Stimulated activated CD8-positive, alpha-beta memory T cell treated with anti-CD3 and anti-CD28 coated beads, Interleukin-15, amount 100 ng/mL, for 24 hours (primary cell): ENCODE data around the gene TTC28.

ENCODE experiments used
- DNase-seq: peaks from one replicate; pipeline ENCODE4 v3.0.0-alpha.2; 2020; ENCODE audit warnings: low read depth

Gene TTC28

DNA sequence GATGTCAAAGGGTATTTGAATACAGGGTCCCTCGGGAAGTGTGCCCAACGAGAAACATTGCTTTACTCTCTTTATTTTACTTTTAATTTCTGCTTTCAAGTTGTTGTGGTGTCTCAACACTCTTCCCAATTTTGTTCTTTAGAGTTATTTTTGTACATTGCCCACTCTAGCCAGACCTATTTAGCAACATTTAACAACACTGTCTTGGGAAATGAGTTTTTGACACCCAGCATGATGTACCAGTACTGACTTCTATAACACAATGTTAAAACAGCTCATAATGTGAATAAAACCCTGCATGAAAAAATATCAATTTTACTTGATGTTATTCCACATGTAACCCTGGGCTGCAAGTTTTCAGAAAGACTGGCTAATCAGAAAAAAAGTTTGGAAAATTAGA lies 410.4 kb downstream of the TTC28 start:
- DNase-seq: no peak

DNA sequence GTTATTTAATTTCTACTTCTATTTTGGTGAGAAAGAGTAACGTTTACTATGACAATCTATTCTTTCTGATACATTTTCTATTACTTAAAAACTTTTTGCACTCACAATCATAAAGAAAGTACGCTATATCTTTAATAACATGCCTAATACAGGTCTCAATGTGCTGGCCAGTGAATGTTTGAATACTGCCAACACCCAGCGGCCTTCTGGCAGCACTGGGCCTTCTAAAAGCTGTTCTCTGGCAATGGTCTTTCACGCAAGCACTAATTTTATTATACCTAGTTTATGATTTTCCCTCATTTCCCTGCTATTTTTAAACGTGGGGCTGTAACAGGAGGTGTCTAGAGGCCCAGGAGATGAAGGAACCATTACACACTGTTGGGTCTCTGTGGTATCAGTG lies 410.8 kb downstream of the TTC28 start:
- DNase-seq: no peak

DNA sequence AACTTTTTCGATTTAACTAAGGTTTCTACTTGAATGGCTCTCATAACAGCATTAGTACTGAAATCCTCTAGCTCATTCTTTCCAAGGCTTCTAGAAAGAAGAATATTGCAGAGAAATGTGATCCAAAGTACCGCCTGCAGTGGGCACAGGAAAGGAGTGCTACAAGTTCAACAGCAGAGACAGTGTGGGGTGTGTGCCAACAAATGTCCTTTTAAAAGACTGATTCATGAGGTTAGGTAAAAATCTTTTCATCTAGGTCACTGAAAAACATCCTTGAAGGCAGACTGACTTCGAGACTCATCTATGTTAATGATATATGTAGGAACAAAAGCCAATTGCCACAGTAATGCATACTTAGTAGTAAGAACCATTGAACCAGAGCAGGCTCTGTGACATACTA lies 411.5 kb downstream of the TTC28 start:
- DNase-seq: no peak

DNA sequence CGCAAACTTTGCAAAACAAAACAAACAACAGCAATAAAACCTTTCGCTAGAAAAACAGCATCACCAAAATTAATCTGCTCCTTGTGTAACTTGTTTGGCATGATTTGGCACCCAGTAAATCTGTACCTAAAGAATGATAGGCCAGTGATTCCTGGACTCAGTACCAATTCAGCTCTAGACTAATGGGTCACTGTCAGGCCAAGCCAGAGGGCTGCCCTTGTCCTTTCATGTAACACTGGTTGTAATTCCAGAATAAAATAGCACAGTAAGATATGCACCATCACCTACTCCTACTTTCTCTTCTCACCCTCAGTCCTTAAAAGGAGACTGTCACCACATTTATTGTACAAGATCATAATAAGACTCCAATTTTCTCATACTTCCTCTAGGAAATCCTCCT lies 419.0 kb downstream of the TTC28 start:
- no peak for DNase-seq

DNA sequence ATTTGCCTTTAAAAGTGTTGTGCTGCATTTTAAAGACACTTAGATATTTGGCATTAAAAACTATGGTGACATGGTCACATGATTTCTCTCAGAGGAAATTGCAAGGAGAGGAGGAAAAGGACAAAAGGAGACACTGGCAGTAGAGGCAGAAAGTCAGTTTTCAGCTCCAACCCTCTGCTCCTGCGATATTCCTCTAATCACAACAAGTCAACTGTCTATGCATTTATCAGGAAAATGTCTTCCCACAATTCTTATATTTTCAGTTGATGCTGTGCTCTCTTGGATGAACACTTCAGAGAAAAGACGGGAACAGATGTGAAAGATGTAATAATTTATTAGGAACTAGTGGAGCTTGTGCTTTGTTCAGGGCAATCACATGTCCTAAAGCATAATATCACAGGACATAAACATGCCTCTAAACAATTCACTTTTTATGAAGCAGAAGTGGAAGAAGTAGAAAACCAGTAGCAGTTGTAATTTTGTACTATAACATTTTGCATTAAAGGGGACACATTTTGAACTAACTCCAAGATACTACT lies 419.8 kb downstream of the TTC28 start:
- DNase-seq: no peak

DNA sequence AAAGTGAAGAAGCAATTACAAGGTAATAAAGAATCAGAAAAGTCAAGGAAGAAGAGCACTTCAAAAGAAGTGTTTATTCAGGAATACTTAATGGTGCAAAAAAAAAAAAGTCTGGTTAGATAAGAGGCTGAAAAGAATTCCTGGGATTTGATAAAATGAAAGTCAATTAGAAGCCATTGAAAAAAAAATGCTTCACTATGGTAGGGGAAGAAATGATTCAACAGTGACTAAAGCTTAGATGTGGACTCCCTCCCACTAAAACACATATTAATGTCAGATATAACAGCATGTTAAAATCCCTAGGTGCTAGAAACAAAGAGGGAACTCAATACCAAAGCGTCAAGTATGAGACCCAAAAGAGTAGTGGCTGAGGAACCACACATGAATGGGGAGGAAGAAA lies 425.2 kb downstream of the TTC28 start:
- DNase-seq: no peak

DNA sequence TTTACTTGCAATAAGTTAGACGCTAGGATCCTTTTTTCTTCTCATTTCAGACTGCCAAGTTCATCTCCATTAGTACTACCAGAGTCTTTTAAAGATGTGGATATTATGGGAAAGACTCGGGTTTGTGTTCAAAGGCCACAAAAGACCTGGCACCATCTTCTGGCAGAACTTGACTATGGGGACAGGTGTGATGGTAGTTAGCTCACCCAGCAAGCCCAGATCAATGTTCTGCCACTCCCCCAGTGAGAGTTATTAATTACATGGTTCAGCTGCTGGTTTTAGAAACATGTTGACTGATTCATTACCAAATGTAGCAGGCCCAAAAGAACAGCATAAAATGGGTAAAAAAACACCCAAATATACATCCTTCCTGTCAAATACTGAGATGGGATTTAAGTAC lies 427.1 kb downstream of the TTC28 start:
- DNase-seq: no peak

DNA sequence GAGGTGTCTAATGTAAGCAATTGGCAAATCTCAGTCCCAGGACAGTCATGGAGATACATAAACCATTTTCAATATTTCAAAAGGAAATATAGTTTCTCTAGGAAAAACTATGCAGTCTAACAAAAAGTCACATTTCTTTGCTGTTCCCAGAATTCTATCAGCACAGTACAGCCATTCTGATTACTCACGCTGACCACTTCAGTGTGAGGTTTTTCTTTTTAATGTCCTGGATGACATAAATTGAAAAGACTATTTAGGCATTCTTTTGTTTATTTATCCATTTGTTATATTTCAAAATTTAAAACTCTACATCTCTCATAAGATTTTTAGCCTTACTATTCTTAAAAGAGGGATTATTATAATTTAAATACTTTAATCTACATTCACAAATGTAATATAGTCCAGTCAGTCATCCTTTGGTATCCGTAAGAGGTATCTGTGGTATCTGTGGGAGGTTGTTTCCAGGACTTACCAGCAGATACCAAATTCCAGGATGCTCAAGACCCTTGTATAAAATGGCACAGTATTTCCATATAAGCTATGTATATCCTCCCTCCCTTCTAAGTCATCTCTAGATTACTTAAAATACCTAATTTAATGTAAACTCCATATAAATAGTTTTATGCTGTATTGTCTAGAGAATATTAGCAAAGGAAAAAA lies 429.5 kb downstream of the TTC28 start:
- no peak for DNase-seq

DNA sequence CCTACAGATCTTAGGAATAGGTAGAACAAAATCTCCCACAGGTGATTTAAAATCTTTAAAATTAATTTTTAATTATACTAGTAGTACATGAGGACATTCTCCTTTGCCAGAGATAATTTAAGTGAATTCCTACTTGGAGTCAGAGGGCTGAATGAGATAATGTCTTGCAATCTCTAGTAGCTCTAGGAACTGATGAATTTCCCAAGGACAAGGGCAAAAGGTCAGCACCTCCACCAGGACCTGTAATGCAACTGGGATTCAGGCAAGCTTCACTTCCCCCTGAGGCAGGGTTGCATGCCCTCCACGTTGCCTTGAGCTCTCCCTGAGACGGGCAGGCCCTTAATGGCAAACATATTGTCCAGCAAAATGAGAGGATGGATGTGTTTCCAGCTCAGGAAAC lies 430.2 kb downstream of the TTC28 start:
- DNase-seq: no peak

DNA sequence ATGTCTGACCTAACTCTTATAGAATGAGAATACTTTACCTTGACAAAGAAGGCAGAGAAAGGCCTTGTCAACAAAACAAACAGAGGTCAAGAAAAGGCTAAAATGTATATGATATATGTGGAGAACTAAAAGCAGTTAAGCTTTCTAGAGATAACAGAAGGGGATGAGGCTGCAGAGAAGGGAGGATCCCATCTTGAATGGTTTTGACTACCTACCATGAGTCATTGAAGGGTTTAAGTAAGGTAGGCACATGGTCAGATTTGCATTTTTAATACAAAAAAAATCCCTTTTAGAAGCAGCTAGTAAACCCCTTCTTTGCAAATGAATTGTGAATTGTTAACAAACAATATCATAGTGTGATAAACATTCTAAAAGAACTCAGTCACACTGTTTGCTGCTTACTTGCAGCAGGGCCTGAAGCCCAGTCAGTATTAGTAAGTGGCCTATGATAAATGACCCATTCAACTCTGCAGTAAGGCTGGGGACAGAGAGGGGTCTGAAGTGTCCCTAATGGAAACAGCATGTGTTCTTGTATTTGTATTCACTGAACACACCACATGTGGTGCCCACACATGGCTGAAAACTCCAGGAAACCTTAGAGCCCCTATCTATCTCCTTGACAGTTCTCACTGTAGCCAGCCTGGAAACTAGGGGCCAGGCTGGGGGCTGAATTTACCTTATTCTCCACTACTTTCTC lies 431.8 kb downstream of the TTC28 start:
- no peak for DNase-seq

DNA sequence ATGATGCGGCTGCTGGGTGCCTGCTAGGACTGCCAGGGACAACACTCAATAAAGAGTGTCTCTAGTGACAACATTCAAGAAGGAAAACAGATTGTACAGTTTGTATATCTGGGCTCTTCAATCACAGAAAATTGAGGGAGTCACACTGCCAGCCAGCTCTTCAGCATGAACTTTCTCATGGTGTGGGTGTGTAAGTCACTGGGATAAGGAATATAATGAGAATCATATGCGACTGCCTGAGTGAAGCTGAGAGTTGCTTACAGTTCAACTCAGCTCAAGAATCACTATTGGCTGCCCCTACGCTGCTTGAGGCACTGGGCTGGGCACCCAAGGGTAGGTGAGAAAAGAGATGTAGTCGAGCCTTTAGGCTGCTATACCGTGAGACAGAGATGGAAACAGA lies 432.5 kb downstream of the TTC28 start:
- DNase-seq: no peak

DNA sequence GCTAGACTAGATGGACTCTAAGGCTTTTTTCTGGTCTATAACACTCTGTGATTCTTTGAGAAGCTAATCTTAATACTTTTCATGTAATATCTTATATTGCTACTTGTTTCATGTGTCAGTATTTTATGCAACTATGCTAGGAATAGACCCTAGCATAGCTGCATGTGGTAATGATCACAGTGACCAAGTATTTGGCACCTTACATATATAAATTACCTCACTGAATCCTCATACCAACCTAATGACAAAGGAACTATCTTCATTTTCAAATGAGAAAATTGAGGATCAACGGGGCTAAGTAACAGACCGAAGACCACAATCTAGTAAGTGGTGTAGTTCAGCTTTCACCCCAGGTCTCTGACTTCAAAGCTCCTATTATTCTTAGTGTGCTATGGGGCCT lies 433.2 kb downstream of the TTC28 start:
- no peak for DNase-seq

DNA sequence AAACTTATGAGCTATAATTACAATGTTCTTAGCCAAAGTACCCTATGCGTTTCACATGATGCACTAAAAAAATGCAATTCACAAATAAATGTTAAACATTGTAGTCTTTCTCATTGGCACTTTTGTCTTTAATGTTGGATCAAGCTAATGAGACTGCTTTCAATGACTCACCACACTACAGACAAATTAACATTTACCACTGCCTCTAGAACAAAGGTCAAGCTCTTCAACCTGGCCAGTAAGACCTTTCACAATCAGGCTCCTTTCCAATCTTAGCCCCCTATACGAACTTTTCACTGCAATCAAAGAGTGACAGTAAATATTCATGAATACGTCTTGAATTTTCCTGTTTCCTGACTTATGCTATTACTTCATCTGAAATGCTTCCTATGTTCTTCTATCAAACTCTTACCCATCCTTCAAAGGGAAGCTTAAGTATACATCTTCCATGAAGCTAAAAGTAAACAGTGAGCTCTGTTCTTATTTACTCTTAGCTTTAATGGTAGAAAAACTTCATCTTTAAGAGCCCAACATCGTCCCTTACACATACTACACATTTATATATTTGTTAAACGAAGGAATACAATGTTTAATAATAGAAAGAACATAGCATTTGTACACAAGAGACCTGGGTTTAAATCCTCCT lies 433.9 kb downstream of the TTC28 start:
- DNase-seq: no peak

DNA sequence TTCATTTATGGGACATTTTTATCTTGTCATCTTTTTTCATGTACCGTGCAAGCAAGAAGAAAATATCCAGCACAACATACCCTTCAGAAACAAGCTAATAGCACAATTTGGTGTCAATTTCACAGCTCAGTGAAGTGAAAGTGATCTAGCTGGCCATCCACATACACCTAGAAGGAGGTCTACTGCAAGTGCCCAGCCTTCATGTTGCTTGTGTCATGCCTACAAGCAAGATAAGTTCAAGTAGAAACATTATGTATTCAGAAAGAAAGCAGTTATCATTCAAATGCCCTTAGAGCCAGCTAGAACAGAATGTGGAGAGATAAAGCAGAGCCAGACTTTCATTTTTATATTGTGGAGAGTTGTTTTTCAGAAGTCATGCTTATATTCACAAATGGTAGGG lies 434.9 kb downstream of the TTC28 start:
- DNase-seq: no peak

DNA sequence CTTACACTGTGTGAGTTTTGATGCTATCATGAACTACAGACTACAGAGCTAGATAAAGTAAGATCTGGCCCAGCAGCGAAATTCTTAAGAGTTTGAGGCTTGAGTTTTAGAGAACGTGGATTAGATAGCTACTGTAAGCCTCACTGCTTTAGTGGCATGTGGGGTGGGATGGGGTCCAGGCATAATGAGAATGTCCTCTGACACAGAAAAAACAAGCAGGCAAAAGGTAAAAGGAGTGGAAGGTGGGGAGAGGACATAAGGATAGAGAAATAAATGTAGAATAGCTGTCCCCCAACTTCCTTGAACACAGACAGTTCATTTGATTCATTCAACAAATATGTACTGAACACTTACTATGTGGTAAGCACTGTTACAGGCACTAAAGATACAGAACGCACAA lies 436.1 kb downstream of the TTC28 start:
- no peak for DNase-seq

DNA sequence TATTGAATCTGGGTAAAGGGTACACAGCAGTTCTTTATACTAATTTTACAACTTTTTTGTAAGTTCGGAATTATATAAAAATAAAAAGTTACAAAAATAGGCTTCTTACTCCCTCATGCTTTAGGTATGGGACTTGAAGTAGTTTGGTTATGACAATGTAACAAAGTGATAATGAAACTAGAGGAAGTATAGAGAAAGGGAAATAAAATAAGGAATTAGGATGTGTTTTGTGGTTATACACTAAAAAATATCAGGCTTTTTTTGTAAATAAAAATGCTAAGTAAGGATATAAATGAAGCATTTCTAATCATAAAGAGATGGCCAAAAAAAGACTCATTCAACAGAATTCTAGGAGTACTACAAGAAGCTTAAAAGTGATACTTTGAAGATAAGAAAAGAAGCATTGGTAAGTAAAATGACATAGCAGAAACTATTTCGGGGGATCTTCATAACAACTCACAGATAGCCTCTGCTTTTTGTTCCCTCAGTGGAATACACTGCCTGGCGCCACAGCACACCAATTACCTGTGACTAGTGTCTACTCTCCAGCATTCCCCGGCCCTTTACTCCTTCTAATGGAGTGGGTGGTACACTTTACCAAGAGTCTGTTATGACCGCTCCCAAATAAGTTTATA lies 437.9 kb downstream of the TTC28 start:
- DNase-seq: no peak

DNA sequence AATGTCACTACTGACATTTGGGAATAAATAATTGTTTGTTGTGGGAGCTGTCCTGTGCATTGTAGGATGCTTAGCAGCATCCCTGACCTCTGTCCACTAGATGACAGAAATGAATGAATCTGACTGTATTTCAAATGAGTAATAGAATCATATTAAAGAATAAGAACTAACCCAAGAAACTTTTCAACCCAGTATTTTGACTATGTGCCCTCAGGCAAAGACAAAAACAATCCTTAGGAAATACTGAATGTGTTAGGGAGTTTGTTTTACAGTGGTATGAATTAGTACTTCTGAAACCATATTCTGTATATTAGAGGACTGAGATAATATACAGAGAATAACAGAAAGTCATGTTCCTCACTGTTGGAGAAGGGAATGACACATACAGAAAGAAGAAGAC lies 439.7 kb downstream of the TTC28 start:
- DNase-seq: no peak

DNA sequence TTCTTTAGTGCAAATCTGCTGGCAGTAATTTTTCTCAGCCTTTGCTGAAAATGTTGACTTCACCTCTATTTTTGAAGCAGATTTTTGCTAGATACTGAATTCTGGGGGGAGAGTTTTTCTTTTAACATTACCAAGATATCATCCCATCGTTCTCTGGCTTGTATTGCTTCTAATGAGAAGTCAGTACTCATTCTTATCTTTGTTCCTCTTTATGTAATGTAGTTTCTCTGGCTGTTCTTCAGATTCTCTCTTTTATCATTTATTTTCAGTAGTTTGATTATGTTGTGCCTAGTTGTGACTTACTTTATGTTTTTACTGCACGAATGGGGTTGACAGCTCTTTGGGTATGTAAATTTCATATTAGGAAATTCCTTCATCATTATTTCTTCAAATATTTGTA lies 441.9 kb downstream of the TTC28 start:
- DNase-seq: no peak

DNA sequence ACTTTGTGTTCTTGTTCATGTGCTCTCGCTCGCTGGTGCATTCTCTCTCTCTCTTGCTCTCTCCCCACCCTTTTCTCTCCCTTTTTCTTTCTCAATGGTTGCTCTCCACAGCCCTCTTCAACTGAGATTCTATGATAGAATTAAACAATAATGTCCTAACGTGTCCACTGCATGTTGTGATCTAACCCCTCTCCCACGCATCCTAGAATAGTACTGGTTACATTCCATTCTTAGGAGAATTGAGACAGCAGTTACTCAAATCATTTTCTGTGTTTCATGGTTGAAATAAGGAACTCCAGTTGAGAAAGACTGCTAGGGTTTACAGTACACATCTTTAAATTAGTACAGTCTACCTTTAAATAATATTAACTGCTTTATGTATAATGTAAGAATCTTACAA lies 442.5 kb downstream of the TTC28 start:
- no peak for DNase-seq

DNA sequence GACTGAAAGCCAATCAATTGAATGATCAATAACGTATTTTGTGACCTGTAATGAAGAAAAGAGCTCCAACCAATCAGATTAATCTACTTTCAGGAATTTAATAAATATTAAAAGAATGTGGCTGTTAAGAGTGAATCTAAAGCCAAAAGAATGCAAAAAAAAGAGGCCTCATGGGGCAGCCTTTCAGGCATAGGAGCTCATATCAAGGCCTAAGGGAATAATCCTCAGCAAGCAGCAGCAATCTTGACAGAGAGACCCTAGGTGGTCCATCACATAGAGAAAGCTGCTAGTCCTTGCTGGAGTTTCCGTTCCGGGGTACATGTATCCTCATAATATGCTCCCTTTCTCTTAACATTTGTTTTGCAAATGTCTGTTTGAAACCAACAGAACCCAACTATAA lies 447.4 kb downstream of the TTC28 start:
- no peak for DNase-seq

DNA sequence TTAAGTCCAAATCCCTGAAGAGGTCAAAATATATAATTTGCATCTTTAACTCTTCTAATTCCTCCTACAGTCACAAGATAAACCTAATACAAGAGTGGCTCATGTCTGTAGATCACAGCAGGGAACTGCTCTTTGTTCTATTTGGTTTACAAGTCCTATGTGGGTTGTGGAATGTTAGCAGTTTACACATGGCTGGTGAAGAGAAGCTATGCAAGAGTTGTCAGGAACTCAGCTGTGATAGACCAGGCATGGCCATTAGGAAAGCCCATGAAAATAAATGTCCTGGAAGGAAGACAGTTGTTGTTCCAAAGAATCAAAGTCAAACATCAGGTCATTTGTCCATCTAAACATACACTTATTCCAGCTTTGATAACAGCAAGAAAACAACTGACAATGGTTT lies 448.2 kb downstream of the TTC28 start:
- no peak for DNase-seq

DNA sequence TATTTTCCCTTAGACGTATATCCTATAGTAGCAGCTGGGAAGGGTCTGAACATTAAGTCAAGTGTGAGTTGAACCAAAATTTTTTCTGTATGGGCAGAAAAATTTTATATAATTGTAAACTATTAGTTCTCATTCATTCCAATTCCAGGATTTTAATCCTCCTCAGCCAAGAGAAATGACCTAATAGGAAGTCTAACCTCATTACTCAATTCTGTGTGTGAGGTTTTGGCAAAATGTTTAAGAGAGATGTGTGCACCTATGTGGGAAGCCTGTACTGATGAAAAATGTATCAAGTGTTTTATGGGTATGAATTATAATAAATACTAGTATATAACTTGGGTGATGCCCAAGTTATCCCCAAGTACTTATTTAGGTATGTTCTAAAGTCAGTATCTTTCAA lies 449.0 kb downstream of the TTC28 start:
- no peak for DNase-seq
